Measurements from ENCODE around the gene C11orf16.
"Not testable (repeated sequence)": the region's sequence is repeated elsewhere in the genome, so short reads cannot be mapped to it uniquely, and the experiment has no call there.

C11orf16 gene

DNA sequence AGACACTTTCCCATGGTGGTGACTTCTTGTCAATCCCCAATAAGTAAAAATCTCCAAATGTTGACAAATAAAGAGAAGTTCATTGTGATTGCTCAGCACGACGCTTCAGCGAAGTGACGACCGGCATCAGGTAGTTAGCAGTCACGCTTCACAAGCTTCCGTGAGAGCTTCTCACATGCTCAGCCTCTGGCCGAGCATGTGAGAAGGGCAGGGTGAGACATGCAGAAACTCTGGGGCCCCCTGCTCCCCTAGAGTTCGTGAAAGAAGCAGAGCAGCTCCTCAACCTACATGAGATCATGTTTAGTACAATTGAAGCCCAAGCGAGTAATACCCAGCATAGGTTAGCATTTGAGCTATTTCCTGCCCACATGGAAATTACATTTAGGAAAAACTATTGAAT lies 4.4 kb upstream of the C11orf16 start:
- H3K9me3 ChIP-seq (ENCODE audit: control insufficient read depth in 2 of 2, low read length in 2 of 2), result no peaks in the 10 kb centered on the region
- no peaks in the 10 kb centered on the region for H3K36me3 ChIP-seq (ENCODE audit: control insufficient read depth in 2 of 2, insufficient read depth in 2 of 2, low read length in 2 of 2)
- H3K27ac ChIP-seq (ENCODE audit: low read depth in 2 of 2, low read length in 2 of 2), result no peak overlapping the region
- H3K27me3 ChIP-seq (ENCODE audit: control insufficient read depth in 2 of 2, insufficient read depth in 2 of 2, low read length in 2 of 2), result no peaks in the 10 kb centered on the region
- no peak overlapping the region for H3K9ac ChIP-seq (ENCODE audit: low read depth in 1 of 2, low read length in 2 of 2)
- no peaks in the 10 kb centered on the region for H3K4me1 ChIP-seq (ENCODE audit: control insufficient read depth in 2 of 2, insufficient read depth in 2 of 2, low read length in 2 of 2)
- no peak overlapping the region for H3K4me3 ChIP-seq (ENCODE audit: low read length in 2 of 2)

DNA sequence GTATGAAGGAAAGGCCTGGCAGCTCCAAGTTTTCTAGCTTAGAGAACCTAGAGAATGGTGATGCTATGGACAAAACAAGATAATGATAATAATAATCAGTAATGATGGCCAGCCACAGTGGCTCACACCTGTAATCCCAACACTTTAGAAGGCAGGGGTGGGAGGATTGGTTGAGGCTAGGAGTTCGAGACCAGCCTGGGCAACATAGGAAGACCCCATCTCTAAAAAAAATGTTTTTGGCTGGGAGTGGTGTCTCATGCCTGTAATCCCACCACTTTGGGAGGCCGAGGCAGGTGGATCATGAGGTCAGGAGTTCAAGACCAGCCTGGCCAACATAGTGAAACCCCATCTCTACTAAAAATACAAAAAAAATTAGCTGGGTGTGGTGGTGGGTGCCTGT lies 3.0 kb upstream of the C11orf16 start:
- not testable (repeated sequence) for H3K27me3 ChIP-seq (ENCODE audit: control insufficient read depth in 2 of 2, insufficient read depth in 2 of 2, low read length in 2 of 2); H3K36me3 ChIP-seq (ENCODE audit: control insufficient read depth in 2 of 2, insufficient read depth in 2 of 2, low read length in 2 of 2); H3K4me3 ChIP-seq (ENCODE audit: low read length in 2 of 2); H3K4me1 ChIP-seq (ENCODE audit: control insufficient read depth in 2 of 2, insufficient read depth in 2 of 2, low read length in 2 of 2); H3K9me3 ChIP-seq (ENCODE audit: control insufficient read depth in 2 of 2, low read length in 2 of 2); H3K9ac ChIP-seq (ENCODE audit: low read depth in 1 of 2, low read length in 2 of 2); H3K27ac ChIP-seq (ENCODE audit: low read depth in 2 of 2, low read length in 2 of 2)

DNA sequence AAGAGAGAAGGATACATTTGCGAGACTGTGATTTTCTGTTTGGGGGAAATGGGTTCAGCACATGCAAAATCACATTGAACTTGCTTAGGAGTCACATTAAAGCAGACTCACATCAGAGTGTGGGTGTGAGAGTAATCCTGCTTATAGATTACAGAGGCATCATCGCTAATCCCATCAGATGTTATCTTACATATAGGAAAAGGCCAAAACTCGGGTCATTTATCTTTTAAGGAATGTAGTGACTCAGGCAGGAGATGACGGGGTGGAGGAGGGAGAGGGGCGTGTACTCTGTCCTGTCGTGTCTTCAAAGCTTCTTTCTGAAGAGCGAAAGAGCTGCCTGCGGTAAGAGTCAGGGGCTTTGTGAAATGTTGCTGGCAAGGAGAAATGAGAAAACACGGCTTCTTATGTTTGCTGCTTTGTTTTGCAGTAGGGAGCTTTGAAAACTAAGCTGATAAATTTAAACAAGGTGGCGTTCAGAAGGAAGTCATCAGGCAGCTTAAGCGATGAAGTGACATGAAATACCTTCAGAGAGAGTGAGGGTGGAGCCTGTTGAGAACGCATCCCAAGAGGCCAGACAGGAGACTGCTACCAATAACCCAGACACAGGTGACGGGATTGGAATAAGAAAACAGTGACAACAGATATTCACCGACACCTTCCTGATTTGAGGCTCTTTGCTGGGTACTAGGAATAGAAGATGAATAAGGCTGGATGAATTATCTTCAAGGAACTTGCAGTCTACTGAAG lies 2.2 kb upstream of the C11orf16 start:
- Histone ChIP-seq H3K9ac (ENCODE audit: low read depth in 1 of 2, low read length in 2 of 2) (no peak overlapping the region), H3K4me3 (ENCODE audit: low read length in 2 of 2) (no peak overlapping the region), H3K27me3 (ENCODE audit: control insufficient read depth in 2 of 2, insufficient read depth in 2 of 2, low read length in 2 of 2) (no peaks in the 10 kb centered on the region), H3K4me1 (ENCODE audit: control insufficient read depth in 2 of 2, insufficient read depth in 2 of 2, low read length in 2 of 2) (no peaks in the 10 kb centered on the region), H3K9me3 (ENCODE audit: control insufficient read depth in 2 of 2, low read length in 2 of 2) (no peaks in the 10 kb centered on the region), H3K36me3 (ENCODE audit: control insufficient read depth in 2 of 2, insufficient read depth in 2 of 2, low read length in 2 of 2) (no peaks in the 10 kb centered on the region), H3K27ac (ENCODE audit: low read depth in 2 of 2, low read length in 2 of 2) (no peak overlapping the region)

DNA sequence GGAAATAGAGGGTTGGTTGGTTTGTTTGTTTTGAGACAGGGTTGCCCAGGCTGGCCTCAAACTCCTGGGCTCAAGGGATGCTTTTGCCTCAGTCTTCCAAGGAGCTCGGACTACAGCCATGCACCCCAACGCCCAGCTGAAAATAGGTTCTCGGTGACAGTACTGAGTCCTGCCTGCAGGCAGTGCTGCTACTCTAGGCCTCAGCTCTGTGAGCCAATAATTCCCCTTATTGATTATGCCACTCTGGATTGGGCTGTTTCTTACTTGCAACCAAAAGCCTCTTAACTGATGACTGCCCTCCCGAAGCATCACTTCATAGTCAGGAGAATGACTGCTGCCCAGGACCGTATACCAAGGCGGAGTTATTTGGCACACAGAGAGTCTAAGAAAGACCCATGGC lies 1.2 kb upstream of the C11orf16 start:
- no peak overlapping the region for H3K27ac ChIP-seq (ENCODE audit: low read depth in 2 of 2, low read length in 2 of 2)
- H3K36me3 ChIP-seq (ENCODE audit: control insufficient read depth in 2 of 2, insufficient read depth in 2 of 2, low read length in 2 of 2), result no peaks in the 10 kb centered on the region
- no peaks in the 10 kb centered on the region for H3K9me3 ChIP-seq (ENCODE audit: control insufficient read depth in 2 of 2, low read length in 2 of 2)
- H3K27me3 ChIP-seq (ENCODE audit: control insufficient read depth in 2 of 2, insufficient read depth in 2 of 2, low read length in 2 of 2), result no peaks in the 10 kb centered on the region
- H3K4me1 ChIP-seq (ENCODE audit: control insufficient read depth in 2 of 2, insufficient read depth in 2 of 2, low read length in 2 of 2), result no peaks in the 10 kb centered on the region
- H3K4me3 ChIP-seq (ENCODE audit: low read length in 2 of 2), result no peak overlapping the region
- no peak overlapping the region for H3K9ac ChIP-seq (ENCODE audit: low read depth in 1 of 2, low read length in 2 of 2)

DNA sequence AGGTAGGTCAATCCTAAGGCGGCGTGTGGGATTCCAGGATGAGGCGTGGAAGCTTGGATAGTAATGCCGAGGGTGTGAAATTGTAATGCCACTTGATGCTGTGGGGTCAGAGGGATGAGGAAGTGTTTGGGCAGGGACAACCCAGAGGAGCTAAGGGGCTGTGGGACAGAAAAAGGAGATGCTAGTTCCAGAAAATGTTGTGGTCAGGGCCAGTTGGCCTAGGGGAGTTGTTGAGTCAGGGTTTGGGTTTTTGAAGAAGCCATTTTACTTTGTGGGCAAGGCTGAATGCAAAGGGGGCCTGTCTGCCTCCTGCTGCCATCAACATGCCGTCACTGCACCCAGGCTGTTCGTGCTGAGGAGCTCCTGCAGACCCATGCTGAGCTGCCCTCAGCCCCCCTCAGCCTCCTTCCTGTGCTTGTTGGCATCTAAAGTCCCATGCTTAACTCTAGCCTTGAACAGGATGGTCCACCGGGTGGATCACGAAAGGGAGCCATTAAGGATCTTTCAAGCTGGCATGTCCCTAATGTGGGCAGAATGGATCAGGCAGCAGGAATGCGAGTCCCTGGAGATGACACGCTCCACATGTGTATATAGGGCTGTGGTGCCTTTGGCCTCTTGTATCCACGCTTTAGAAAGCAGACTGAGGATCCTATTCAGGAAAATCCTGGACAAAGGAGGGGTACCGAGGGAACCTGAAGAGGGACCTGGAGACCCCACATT lies 2.1 kb downstream of the C11orf16 start:
- H3K27ac ChIP-seq (ENCODE audit: low read depth in 2 of 2, low read length in 2 of 2), result no peak overlapping the region
- no peak overlapping the region for H3K9ac ChIP-seq (ENCODE audit: low read depth in 1 of 2, low read length in 2 of 2)
- H3K4me3 ChIP-seq (ENCODE audit: low read length in 2 of 2), result no peak overlapping the region
- H3K36me3 ChIP-seq (ENCODE audit: control insufficient read depth in 2 of 2, insufficient read depth in 2 of 2, low read length in 2 of 2), result no peaks in the 10 kb centered on the region
- H3K9me3 ChIP-seq (ENCODE audit: control insufficient read depth in 2 of 2, low read length in 2 of 2), result no peaks in the 10 kb centered on the region
- no peaks in the 10 kb centered on the region for H3K4me1 ChIP-seq (ENCODE audit: control insufficient read depth in 2 of 2, insufficient read depth in 2 of 2, low read length in 2 of 2)
- no peaks in the 10 kb centered on the region for H3K27me3 ChIP-seq (ENCODE audit: control insufficient read depth in 2 of 2, insufficient read depth in 2 of 2, low read length in 2 of 2)

DNA sequence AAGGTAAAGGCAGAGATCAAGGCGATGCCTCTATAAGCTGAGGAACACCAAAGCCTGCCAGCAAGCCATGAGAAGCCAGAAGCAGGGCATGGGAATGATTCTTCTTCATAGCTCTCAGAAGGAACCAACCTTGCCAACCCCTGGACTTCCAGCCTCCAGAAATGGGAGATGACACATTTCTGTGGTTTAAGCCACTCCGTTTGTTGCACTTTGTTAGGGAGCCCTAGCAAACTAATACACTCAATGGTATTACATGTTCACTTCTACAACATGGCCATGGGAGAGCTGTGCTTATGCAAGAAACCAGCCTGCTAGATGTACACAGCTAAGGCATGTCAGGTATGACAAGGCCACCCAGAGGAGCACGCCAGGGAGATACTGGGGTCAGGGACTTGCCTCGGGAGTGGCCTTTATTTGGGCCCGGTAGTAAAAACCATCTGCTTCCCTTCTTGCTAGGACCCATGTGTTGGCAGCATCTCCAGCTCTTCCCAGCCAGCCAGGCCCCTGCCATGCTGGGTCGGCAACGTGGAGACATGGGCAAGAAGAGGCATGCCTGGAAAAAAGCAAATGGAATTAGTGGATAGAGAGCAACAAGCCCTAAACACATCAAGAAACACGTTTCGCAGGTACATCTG lies 3.6 kb downstream of the C11orf16 start:
- no peaks in the 10 kb centered on the region for H3K9me3 ChIP-seq (ENCODE audit: control insufficient read depth in 2 of 2, low read length in 2 of 2)
- H3K4me1 ChIP-seq (ENCODE audit: control insufficient read depth in 2 of 2, insufficient read depth in 2 of 2, low read length in 2 of 2), result no peaks in the 10 kb centered on the region
- H3K9ac ChIP-seq (ENCODE audit: low read depth in 1 of 2, low read length in 2 of 2), result no peak overlapping the region
- no peak overlapping the region for H3K4me3 ChIP-seq (ENCODE audit: low read length in 2 of 2)
- H3K27ac ChIP-seq (ENCODE audit: low read depth in 2 of 2, low read length in 2 of 2), result no peak overlapping the region
- no peaks in the 10 kb centered on the region for H3K27me3 ChIP-seq (ENCODE audit: control insufficient read depth in 2 of 2, insufficient read depth in 2 of 2, low read length in 2 of 2)
- H3K36me3 ChIP-seq (ENCODE audit: control insufficient read depth in 2 of 2, insufficient read depth in 2 of 2, low read length in 2 of 2), result peaks cover 0 to 2% of the 10 kb centered on the region in 2 donors

DNA sequence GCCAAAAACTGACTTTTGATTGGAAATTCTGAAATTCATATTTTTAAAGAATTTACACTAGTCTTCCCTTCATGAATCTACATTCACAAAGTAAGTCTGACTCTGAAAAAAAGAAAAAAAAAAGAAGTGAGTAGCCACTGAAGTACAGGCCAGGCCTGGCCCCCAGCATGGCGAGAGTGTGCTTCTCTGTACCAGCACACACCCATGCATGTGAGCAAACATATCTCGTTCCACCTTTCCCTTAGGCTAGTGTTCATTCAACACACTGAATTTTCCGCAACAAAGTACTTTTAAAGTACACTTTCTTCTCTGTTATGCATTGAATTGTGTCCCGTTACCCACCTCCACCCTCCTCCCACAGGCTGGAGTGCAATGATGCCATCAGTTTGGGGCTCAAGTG lies 4.5 kb downstream of the C11orf16 start:
- H3K27ac ChIP-seq (ENCODE audit: low read depth in 2 of 2, low read length in 2 of 2), result no peak overlapping the region
- H3K9ac ChIP-seq (ENCODE audit: low read depth in 1 of 2, low read length in 2 of 2), result no peak overlapping the region
- H3K4me1 ChIP-seq (ENCODE audit: control insufficient read depth in 2 of 2, insufficient read depth in 2 of 2, low read length in 2 of 2), result no peaks in the 10 kb centered on the region
- no peaks in the 10 kb centered on the region for H3K27me3 ChIP-seq (ENCODE audit: control insufficient read depth in 2 of 2, insufficient read depth in 2 of 2, low read length in 2 of 2)
- H3K4me3 ChIP-seq (ENCODE audit: low read length in 2 of 2), result no peak overlapping the region
- no peaks in the 10 kb centered on the region for H3K9me3 ChIP-seq (ENCODE audit: control insufficient read depth in 2 of 2, low read length in 2 of 2)
- H3K36me3 ChIP-seq (ENCODE audit: control insufficient read depth in 2 of 2, insufficient read depth in 2 of 2, low read length in 2 of 2), result peaks cover 0 to 2% of the 10 kb centered on the region in 2 donors

DNA sequence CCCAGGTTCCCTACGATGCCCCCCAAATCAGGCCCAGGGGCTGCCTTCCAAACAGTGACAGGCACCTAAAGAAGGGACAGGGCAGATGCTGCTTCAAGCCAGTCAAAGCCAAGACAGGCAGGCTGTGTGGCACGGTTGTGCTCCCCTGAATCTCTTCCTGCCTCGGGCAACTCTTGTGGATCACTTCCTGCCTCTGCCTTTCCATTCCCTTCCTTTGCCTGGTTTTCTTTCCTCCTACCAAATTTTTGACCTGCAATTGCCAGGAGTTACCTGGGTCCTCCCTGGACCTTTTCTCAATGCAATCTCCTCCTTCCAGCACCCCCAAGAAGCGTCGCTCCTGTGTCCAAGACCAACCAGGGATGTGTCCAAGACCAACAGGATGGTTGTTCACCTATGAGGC lies 5.5 kb downstream of the C11orf16 start:
- Histone ChIP-seq H3K36me3 (ENCODE audit: control insufficient read depth in 2 of 2, insufficient read depth in 2 of 2, low read length in 2 of 2) (peaks cover 2 to 3% of the 10 kb centered on the region in 2 donors), H3K27ac (ENCODE audit: low read depth in 2 of 2, low read length in 2 of 2) (no peak overlapping the region), H3K9me3 (ENCODE audit: control insufficient read depth in 2 of 2, low read length in 2 of 2) (no peaks in the 10 kb centered on the region), H3K9ac (ENCODE audit: low read depth in 1 of 2, low read length in 2 of 2) (no peak overlapping the region), H3K27me3 (ENCODE audit: control insufficient read depth in 2 of 2, insufficient read depth in 2 of 2, low read length in 2 of 2) (no peaks in the 10 kb centered on the region), H3K4me1 (ENCODE audit: control insufficient read depth in 2 of 2, insufficient read depth in 2 of 2, low read length in 2 of 2) (no peaks in the 10 kb centered on the region), H3K4me3 (ENCODE audit: low read length in 2 of 2) (no peak overlapping the region)

DNA sequence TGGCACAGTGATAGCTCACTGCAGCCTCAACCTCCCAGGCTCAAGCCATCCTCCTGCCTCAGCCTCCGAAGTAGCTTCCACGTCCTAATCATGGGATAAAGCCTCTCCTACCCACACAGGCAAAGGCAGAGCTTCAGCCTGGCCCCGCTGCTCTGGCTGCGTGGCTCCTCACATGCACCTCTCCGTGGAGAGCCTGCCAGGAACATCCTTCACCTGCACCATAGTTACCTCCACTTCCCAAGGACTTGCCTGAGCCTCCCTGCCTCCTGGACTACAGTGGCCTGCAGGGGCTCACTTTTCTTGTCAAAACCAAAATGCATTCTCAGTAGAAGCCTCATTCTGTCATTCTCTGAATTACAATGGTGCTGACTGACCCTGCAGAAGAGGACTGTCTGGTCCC lies 6.5 kb downstream of the C11orf16 start:
- H3K4me1 ChIP-seq (ENCODE audit: control insufficient read depth in 2 of 2, insufficient read depth in 2 of 2, low read length in 2 of 2), result no peaks in the 10 kb centered on the region
- H3K27me3 ChIP-seq (ENCODE audit: control insufficient read depth in 2 of 2, insufficient read depth in 2 of 2, low read length in 2 of 2), result no peaks in the 10 kb centered on the region
- no peak overlapping the region for H3K27ac ChIP-seq (ENCODE audit: low read depth in 2 of 2, low read length in 2 of 2)
- H3K9ac ChIP-seq (ENCODE audit: low read depth in 1 of 2, low read length in 2 of 2), result no peak overlapping the region
- H3K4me3 ChIP-seq (ENCODE audit: low read length in 2 of 2), result no peak overlapping the region
- no peaks in the 10 kb centered on the region for H3K9me3 ChIP-seq (ENCODE audit: control insufficient read depth in 2 of 2, low read length in 2 of 2)
- peaks cover 5 to 6% of the 10 kb centered on the region in 2 donors for H3K36me3 ChIP-seq (ENCODE audit: control insufficient read depth in 2 of 2, insufficient read depth in 2 of 2, low read length in 2 of 2)

DNA sequence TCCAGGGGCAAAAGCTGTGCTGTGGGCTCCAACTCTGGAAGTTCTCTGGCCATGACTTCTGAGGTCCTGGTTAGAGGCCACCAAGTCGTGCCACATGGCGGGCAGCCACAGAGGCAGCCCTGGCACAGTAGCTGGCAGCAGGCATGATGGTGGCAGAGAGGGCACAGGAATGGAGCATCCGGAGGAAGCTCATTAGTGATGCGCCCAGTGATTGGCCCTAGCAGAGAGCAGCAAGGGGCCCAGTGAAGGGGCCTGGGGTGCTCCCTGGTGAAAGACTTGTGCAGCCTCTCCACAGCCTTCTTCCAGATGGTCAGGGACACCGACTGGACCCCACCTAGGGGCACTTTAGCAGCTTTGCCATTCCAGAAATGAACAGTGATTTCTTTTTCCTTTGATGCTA lies 7.0 kb downstream of the C11orf16 start:
- Histone ChIP-seq H3K9ac (ENCODE audit: low read depth in 1 of 2, low read length in 2 of 2) (no peak overlapping the region), H3K4me1 (ENCODE audit: control insufficient read depth in 2 of 2, insufficient read depth in 2 of 2, low read length in 2 of 2) (no peaks in the 10 kb centered on the region), H3K36me3 (ENCODE audit: control insufficient read depth in 2 of 2, insufficient read depth in 2 of 2, low read length in 2 of 2) (peaks cover 6 to 9% of the 10 kb centered on the region in 2 donors), H3K27ac (ENCODE audit: low read depth in 2 of 2, low read length in 2 of 2) (no peak overlapping the region), H3K9me3 (ENCODE audit: control insufficient read depth in 2 of 2, low read length in 2 of 2) (no peaks in the 10 kb centered on the region), H3K4me3 (ENCODE audit: low read length in 2 of 2) (no peak overlapping the region), H3K27me3 (ENCODE audit: control insufficient read depth in 2 of 2, insufficient read depth in 2 of 2, low read length in 2 of 2) (no peaks in the 10 kb centered on the region)

All from mucosa of rectum (tissue), 2 donors.